ENCODE measurements around the gene CYSRT1.
A peak's percentile ranks its signal among the peaks of the same experiment; 100 is the strongest.

Gene CYSRT1

DNA sequence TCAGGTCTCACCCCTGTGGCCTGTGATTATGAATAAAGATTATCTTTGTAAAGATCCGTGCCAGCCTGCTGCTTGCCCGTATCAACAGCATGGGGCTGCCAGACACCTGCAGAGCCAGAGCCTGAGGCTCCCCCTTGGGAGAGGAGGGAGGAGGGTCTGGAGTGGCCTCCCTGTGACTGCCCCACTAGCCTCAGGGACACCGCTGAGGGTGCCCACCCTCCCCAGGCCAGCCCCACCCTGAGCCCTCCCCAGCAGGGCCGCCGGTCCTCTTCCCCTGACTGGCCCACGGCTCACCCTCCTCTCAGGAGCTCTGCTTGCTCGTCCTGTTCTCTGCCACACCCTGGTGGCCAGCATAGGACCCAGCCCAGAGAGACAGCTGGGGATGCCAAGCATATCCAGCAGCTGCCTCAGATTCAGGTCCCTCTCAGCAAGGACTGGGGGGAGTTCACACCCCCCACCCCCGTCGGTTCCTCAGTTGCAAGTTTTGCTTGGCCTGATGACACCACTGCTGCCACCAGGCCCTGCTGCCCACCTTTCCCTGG lies 34.6 kb upstream of the CYSRT1 start:
- no peak for DNase-seq (ENCODE audit: low spot score)

- DNase-seq (ENCODE audit: low spot score) = no peak
Measured at GRCh38 chr9:137191245-137191644, 33.7 kb upstream of the CYSRT1 start.

- DNase-seq (ENCODE audit: low spot score) = peak; percentile 81
Measured at GRCh38 chr9:137191691-137192447, 33.1 kb upstream of the CYSRT1 start.

DNA sequence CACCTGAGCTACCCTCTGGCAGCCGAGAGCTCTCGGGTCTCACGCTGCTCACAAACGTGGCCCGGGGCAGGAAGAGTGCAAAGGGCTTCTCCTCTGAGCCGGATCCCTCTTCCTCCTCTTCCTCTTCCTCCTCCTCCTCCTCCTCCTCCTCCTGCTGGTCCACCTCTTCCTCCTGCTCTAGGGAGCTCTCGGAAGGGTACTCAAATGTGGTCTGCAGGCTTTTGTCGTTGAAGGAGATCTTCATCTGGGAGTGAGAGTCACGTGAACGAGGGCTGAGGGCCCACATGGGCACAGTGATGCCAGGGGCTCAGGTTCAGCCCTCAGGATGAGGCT lies 32.6 kb upstream of the CYSRT1 start:
- DNase-seq (ENCODE audit: low spot score) = no peak

DNA sequence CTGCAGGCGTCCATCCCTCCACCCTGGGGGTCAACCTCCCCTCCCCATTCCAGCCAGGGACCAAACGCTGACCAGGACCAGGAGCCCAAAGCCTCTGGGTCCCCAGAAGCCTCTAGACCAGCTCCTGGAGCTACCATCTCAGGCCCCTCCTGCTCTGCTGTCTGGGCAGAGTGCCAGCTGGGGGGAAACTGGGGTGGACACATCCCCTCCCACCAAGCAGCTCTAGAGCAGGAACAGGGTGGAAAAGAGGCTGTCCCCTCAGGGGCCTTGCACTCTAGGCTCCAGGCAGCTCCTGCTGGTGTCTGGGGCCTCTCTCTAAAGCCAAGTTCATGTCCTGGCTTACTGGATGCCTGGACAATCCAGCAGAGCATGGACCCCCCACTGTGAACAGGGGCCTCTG lies 32.1 kb upstream of the CYSRT1 start:
- DNase-seq (ENCODE audit: low spot score) = no peak

DNA sequence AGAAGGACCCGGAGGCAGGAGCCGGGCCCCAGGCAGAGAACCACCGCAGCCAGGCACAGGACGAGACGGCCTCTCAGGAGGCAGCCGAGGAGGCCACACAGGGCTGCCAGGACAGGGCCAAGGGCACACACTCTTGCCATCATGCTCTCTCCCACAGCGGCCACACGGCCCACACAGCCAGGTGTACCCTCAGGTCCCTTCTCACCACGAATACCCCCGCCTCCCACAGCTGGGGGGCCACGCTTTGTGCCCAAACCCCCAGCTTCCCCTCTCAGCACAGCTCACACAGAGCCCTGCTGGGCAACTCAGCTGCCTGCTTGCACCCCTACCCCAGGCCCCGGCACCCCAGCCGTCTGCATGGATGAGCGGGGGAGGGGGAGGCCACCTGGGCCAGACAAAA lies 31.2 kb upstream of the CYSRT1 start:
- DNase-seq (ENCODE audit: low spot score) = no peak

GRCh38 chr9:137194388-137194787 lies 30.6 kb upstream of the CYSRT1 start:
- peak; percentile 83 for DNase-seq (ENCODE audit: low spot score)

DNA sequence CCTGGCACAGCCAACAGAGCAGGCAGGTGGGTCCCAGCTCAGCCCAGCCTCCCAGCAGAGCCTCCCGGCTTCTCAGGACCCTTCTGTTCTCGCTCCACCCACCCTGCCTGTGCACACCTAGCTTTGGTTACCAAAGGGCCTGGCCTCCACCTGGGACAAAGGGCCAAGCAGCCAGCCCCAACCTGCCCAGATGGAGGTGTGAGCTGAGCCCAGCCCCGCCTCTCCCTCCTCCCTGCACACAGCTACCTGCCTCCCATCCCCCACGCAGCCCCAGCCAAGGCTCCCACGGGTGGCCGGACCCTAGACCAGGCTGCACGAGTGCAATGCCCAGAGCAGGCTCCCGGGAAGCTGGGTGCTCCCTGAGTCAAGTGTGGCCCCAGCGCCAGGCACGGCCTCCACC lies 30.1 kb upstream of the CYSRT1 start:
- DNase-seq (ENCODE audit: low spot score) = no peak

DNA sequence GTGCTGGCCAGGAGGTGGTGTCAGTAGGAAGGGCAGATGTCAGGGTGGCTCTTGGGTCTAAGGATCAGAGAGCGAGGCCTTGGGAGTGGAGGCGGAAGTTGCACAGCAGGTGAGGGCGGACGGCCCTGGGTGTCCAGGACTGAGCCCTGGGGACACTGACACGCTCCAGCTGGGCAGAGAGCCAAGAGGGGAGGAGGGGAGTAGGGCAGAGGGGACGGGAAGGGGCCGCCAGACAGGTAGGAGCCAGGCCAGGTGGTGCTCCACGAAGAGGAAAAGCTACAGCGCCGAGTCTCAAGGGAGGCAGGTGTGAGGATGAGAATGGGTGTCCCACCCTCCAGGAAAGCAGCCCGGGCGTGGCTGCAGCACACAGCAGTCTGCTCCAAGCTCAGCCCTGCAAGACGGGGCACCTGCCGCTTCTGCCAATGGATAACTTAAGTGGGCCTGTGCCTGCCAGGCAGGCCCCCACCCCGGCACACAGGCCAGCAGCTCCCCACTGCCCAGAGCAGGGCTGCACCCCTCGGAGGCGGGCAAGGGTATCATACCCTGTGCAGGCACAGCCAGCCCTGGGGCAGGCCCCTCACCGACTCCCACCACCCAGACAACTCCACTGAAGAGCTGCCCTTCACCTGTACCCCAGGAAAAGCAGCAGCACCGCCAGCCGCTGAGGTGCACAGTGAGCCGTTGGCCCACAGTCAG lies 29.3 kb upstream of the CYSRT1 start:
- no peak for DNase-seq (ENCODE audit: low spot score)

GRCh38 chr9:137198051-137198901 lies 26.7 kb upstream of the CYSRT1 start:
- DNase-seq (ENCODE audit: low spot score) = no peak

- DNase-seq (ENCODE audit: low spot score) = no peak
Measured at GRCh38 chr9:137198902-137199283, 26.1 kb upstream of the CYSRT1 start.

- DNase-seq (ENCODE audit: low spot score) = no peak
Measured at GRCh38 chr9:137199411-137200121, 25.4 kb upstream of the CYSRT1 start.

DNA sequence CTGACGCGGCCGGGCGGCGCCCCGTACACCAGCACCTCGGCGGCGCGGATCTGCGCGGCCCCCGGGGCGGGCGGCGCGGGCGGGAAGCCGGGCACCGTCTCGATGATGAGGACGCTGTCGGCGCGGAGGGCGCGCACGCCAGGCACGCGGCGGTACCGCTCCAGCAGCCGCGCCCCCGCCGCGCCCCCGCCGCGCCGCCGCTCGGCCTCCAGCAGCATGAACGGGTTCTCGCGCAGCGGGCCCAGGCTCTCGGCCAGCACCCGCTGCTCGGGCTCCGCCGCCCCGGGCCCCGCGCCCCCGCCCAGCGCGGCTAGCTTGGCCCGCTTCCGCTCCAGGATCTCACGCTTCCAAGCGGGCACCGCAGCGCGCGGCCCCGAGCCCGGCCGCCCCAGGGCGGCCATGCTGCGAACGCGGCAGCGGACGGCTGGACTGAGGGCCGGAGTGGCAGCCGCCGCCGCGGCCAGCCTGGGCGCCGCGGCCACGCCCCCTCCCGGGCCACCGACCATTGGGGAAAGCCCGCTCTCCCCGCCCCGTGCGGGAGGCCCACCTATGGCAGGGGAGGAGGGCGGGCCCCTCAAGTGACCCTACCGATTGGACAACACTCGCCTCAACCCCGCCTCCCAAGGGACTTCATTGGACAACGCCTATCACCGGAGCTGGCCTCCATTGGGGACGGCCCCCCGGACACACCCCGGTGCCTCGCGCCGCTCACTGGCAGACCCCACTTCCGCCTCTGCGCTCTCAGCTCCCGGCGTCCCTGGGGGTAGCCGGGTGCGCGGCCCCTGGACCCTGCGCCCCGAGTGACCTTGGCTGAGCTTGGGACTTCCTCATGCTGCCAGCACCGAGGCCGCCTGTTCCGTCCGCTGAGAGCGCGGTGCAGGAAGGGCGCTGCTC lies 24.4 kb upstream of the CYSRT1 start, which contains the start of gene TPRN:
TSS of gene TPRN (minus strand) at position 431 of the 894 bp plus-strand sequence. CDS start at position 401, 30 bp downstream.
- DNase-seq (ENCODE audit: low spot score) = peak; percentile 99

DNA sequence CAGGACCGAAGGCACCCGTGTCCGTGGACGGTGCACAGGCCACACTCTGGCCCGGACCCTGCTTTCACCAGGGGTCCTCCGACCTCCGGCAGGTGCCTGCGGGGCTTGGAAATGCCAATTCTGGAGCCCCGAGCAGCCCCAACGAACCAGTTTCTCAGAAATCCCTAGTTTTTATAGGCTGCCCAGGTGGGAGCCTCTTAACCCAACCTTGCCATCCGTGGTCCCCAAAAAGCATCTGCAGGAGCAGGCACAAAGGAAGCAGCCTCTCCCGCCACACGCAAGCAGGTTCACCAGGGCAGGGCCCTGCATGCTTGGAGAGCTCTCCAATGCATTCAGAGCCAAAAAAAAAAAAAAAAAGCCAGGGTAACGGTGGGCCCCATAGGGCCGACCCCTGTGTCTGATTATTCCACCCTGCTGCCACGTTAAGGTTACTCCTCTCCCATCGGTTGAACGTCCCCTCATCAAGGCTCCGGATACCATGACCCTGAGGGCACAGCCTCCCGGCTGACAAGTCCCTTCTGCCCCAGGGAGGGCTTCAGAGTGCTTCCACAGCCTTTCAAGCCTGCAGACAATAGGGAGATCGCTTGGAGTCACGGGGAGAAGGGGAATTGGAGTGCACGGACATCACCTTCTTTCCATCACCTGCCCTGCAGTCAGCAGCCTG lies 23.6 kb upstream of the CYSRT1 start:
- no peak for DNase-seq (ENCODE audit: low spot score)

GRCh38 chr9:137202966-137203365 lies 22.0 kb upstream of the CYSRT1 start:
- no peak for DNase-seq (ENCODE audit: low spot score)

GRCh38 chr9:137204731-137205125 lies 20.2 kb upstream of the CYSRT1 start:
- no peak for DNase-seq (ENCODE audit: low spot score)

- DNase-seq (ENCODE audit: low spot score) = peak; percentile 84
Measured at GRCh38 chr9:137205126-137206069, 19.6 kb upstream of the CYSRT1 start, which contains the start of the genes NDOR1 and TMEM203. Gene NDOR1 (plus strand): TSS chr9:137205700. CDS start chr9:137205778, 78 bp downstream. Gene TMEM203 (minus strand): TSS chr9:137205648. CDS start chr9:137205414, 234 bp downstream.

DNA sequence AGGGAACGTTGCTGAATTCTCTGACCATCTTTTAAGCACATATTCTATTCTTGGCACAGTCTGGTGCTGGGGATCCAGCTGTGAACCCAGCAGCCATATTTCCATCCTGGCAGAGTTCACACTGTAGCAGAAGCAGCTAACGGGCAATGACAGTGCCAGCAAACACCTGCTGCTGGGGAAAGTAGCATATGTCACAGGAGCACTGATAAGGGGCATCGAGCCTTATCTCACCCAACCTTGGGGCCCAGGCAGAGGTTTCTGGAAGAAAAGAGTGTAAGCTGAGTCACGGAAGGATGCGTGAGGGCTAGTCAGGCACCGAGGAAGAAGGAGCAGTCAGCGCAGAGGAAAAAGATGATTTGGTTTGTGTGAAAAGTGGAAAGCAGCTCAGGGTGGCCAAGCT lies 18.4 kb upstream of the CYSRT1 start:
- DNase-seq (ENCODE audit: low spot score) = no peak

DNA sequence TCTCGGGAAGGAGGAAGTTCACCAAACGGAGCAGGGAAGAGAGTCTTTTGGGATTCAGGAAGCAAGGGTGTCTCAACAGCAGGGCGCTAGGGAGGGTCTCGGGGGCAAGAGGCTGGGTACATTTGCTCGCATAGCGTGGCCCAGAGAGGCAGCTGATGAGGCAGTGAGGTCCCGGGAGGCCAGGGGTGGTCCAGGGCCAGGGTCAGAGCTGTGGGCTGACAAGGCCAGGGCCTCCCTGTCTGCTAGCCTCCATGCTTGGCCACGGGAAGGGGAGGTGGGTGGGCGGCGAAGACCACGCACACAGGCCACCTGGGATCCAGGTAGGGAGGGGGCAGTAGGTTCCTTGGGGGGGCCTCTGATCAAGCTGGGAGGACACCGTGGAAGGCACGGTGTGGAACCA lies 13.4 kb upstream of the CYSRT1 start:
- no peak for DNase-seq (ENCODE audit: low spot score)
